Type B pancreatic cell (in vitro differentiated cells): ENCODE results near the gene DCST2. TPM values are rescaled to one million over a fixed set of nuclear protein-coding genes. Genes with fewer than 3 reads are reported as not detected.

Source experiments
- DNase-seq: peaks from one replicate; pipeline ENCODE4 v3.0.0; 2021; ENCODE audit warnings: mixed read lengths; ENCODE audit not compliant: unreplicated experiment; ENCODE audit errors: extremely low spot score
- H3K27ac Mint-ChIP-seq: 2 replicates; pipeline ENCODE4 v1.8.0; 2021; ENCODE audit warnings: mild to moderate bottlenecking, mixed read lengths
- H3K27me3 Mint-ChIP-seq: 2 replicates; pipeline ENCODE4 v1.8.0; 2021; ENCODE audit warnings: mixed read lengths
- H3K36me3 Mint-ChIP-seq: 2 replicates; pipeline ENCODE4 v1.8.0; 2021; ENCODE audit warnings: mixed read lengths
- H3K4me1 Mint-ChIP-seq: one replicate; pipeline ENCODE4 v1.8.0; 2021; ENCODE audit warnings: mixed read lengths; ENCODE audit not compliant: unreplicated experiment
- H3K4me3 Mint-ChIP-seq: 2 replicates; pipeline ENCODE4 v1.8.0; 2021; ENCODE audit warnings: mild to moderate bottlenecking, mixed read lengths
- H3K9me3 Mint-ChIP-seq: 2 replicates; pipeline ENCODE4 v1.8.0; 2021; ENCODE audit warnings: mixed read lengths
- total RNA-seq: library from RNA; stranded (reverse); gene quantifications from 2 replicates; pipeline ENCODE4 v1.2.1, GENCODE V29; 2021; ENCODE audit warnings: low replicate concordance
- TF ChIP-seq, protein P1 (sequence below): fragments of 200-600 bp; sonication (generic); conservative IDR thresholded peaks from 2 replicates; pipeline ENCODE4 v1.5.0; 2021; ENCODE audit warnings: antibody characterized with exemption, mild to moderate bottlenecking

DCST2 gene
- total RNA-seq, 1 donor from 2014 or later, result 2.4 TPM

DNA sequence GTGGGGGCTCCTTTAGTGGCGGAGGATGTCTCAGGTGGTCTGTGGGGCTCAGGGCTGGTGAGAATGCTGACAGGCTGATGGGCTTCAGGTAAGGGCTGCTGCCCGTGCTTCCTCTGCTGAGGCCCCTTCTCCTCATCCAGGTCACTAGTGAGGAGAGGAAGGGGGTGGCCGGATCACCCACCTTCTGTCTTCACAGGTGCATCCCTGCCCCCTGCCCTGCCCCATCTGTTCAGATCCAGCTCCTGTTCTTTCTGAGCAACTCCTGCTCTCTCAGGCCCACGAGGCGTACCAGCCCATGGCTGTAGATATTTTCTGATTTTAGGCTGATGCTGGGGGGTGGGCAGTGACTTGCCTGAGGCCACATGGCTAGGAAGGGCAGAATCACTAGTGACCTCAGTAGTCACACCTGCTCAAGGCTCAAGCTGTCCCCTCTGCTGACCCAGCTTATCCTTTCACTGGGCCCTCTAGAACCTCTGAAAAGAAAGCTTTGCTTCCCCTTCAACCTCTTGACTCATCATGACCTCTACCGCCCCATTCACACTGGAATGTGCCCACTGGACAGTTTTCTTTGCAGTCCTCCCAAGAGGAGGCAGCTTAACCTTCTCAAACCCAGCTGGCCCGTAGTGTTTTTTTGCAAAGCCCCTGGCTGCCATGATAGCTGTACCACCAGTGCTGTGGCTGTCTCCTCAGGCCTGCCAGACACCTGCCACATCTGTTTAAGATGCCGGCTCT is 14.8 kb downstream of the DCST2 start:
- TF ChIP-seq, protein P1, sequence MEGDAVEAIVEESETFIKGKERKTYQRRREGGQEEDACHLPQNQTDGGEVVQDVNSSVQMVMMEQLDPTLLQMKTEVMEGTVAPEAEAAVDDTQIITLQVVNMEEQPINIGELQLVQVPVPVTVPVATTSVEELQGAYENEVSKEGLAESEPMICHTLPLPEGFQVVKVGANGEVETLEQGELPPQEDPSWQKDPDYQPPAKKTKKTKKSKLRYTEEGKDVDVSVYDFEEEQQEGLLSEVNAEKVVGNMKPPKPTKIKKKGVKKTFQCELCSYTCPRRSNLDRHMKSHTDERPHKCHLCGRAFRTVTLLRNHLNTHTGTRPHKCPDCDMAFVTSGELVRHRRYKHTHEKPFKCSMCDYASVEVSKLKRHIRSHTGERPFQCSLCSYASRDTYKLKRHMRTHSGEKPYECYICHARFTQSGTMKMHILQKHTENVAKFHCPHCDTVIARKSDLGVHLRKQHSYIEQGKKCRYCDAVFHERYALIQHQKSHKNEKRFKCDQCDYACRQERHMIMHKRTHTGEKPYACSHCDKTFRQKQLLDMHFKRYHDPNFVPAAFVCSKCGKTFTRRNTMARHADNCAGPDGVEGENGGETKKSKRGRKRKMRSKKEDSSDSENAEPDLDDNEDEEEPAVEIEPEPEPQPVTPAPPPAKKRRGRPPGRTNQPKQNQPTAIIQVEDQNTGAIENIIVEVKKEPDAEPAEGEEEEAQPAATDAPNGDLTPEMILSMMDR, result no peak
- Mint-ChIP-seq H3K27ac (peak overlapping the region; percentile 49), H3K27me3 (no peaks in the 10 kb centered on the region), H3K4me1 (peaks cover 25% of the 10 kb centered on the region), H3K9me3 (no peaks in the 10 kb centered on the region), H3K4me3 (peak overlapping the region; percentile 43), H3K36me3 (no peaks in the 10 kb centered on the region)
- DNase-seq, result no peak

GRCh38 chr1:155017946-155018316 is 15.7 kb downstream of the DCST2 start:
- H3K9me3 Mint-ChIP-seq, result no peaks in the 10 kb centered on the region
- H3K27ac Mint-ChIP-seq, result peak overlapping the region; percentile 50
- TF ChIP-seq, protein P1, result no peak
- DNase-seq, result no peak
- H3K4me1 Mint-ChIP-seq, result peaks cover 27% of the 10 kb centered on the region
- H3K4me3 Mint-ChIP-seq, result peak overlapping the region; percentile 68
- H3K27me3 Mint-ChIP-seq, result no peaks in the 10 kb centered on the region
- no peaks in the 10 kb centered on the region for H3K36me3 Mint-ChIP-seq

DNA sequence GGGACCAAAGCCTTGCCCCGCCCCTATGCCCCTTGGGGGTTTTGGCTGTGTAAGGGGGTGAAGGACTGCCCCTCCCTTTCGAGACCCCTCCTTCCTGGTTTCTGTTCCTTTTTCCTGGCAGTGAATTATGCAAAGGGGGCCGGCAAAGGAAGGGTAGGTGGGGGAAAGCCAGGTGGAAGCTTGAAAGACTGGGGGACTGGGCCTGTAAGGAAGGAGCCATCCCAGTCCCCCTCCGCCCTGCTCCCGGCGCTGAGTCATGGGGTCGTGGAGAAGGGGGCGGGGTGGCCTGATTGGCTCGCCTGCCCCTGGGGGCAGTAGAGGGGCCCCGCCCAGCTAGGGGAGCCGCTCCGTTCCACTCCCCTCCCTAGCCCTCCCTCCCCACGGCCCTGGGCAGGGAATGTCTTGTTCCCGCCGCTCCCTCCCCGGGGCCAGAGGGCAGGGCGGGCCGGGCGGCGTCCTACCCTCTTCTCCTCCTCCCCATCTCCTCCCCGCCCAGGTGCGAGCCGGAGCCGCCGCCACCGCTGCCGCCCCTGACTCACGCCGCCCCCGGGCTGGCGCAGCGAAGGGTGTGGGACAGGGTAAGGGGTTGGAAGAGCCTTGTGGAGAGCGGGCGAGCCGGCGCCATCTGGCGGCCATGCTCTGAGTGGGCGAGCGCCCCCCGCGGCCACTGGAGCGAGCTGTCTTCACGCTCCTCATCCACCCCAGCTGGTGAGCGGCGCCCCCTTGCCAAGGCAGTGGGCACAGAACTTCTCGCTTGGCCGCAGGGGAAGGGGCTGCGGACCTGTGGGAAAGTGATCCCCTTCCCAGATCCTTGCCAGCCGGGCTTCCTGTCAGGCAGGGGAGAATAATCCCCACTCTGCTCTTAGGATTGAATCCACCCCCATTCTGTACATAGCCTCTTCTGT is 16.3 kb downstream of the DCST2 start:
- peak; percentile 94 for DNase-seq
- Mint-ChIP-seq H3K4me1 (peaks cover 30% of the 10 kb centered on the region), H3K9me3 (no peaks in the 10 kb centered on the region), H3K27me3 (no peaks in the 10 kb centered on the region), H3K27ac (peak overlapping the region; percentile 86), H3K36me3 (no peaks in the 10 kb centered on the region), H3K4me3 (peak overlapping the region; percentile 68)
- TF ChIP-seq, protein P1, result peak; percentile 99

DNA sequence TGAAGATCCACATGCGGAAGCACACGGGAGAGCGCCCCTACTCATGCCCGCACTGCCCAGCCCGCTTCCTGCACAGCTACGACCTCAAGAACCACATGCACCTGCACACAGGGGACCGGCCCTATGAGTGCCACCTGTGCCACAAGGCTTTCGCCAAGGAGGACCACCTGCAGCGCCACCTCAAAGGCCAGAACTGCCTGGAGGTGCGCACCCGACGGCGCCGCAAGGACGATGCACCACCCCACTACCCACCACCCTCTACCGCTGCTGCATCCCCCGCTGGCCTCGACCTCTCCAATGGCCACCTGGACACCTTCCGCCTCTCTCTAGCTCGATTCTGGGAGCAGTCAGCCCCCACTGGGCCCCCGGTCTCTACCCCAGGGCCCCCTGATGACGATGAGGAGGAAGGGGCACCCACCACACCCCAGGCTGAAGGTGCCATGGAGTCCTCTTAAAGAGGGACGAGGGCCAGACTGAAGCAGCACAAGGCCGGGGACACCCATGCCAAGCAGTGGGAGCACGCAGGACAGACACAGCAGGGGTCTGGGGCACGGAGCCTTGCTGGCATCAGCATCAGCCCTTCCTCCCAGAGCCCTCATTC is 17.2 kb downstream of the DCST2 start:
- no peaks in the 10 kb centered on the region for H3K36me3 Mint-ChIP-seq
- H3K27ac Mint-ChIP-seq, result peak overlapping the region; percentile 86
- H3K4me3 Mint-ChIP-seq, result no peak overlapping the region
- TF ChIP-seq, protein P1, result no peak
- no peak for DNase-seq
- H3K9me3 Mint-ChIP-seq, result no peaks in the 10 kb centered on the region
- H3K4me1 Mint-ChIP-seq, result peaks cover 31% of the 10 kb centered on the region
- no peaks in the 10 kb centered on the region for H3K27me3 Mint-ChIP-seq

DNA sequence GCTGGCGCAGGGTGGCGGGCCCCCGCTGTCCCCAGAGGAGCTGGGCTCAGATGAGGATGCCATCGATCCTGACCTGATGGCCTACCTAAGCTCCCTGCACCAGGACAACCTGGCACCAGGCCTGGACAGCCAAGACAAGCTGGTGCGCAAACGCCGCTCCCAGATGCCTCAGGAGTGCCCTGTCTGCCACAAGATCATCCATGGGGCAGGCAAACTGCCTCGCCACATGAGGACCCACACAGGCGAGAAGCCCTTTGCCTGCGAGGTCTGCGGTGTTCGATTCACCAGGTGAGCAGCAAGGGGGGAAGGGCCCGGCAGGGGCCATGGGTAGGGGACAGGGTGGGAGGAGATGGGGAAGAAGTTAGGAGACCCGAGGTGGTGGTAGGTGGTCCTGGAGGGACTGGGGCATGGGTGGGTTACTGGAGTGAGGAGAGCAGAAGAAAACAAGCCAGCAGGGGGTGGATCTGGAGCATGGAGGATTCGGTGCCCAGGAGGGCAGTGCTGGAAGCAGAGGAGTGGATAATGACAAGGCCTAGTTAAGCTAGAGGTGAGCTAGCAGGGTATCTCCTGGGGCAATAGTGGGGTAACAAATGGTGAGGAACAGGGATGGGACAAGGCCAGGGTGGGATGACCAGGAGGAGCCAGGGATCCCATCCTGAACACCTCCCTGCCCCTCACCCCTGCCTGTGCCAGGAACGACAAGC is 17.9 kb downstream of the DCST2 start:
- Mint-ChIP-seq H3K27ac (peak overlapping the region; percentile 86), H3K36me3 (no peaks in the 10 kb centered on the region), H3K9me3 (no peaks in the 10 kb centered on the region), H3K4me3 (no peak overlapping the region), H3K4me1 (peaks cover 34% of the 10 kb centered on the region), H3K27me3 (no peaks in the 10 kb centered on the region)
- TF ChIP-seq, protein P1, result no peak
- DNase-seq, result no peak
